ENCODE results near the gene PRKCSH.

Gene PRKCSH

GRCh38 chr19:11478167-11479089 lies 43.0 kb downstream of the PRKCSH start:
- TF ChIP-seq TAF1 (IDR thresholded peaks at IDR 0.05; ENCODE audit: borderline replicate concordance, insufficient read depth, low read length), result no peak
- TF ChIP-seq FOXP2 (optimal IDR thresholded peaks at IDR 0.05; ENCODE audit: borderline replicate concordance, extremely low read depth, extremely low read length, insufficient read depth), result no peak
- TF ChIP-seq REST (IDR thresholded peaks at IDR 0.05; ENCODE audit: insufficient read depth in 1 of 2, low read depth in 2 of 2, low read length in 2 of 2), result no peak
- TF ChIP-seq SIN3A (IDR thresholded peaks at IDR 0.05; ENCODE audit: borderline replicate concordance, insufficient read depth, low read length), result no peak
- no peak for TF ChIP-seq POLR2AphosphoS5 (IDR thresholded peaks at IDR 0.05; ENCODE audit: low read depth, low read length)

GRCh38 chr19:11479090-11479897 lies 43.9 kb downstream of the PRKCSH start:
- TF ChIP-seq REST (IDR thresholded peaks at IDR 0.05; ENCODE audit: insufficient read depth in 1 of 2, low read depth in 2 of 2, low read length in 2 of 2) (peak; percentile 81 to 91), FOXP2 (optimal IDR thresholded peaks at IDR 0.05; ENCODE audit: borderline replicate concordance, extremely low read depth, extremely low read length, insufficient read depth) (no peak), SIN3A (IDR thresholded peaks at IDR 0.05; ENCODE audit: borderline replicate concordance, insufficient read depth, low read length) (no peak), POLR2AphosphoS5 (IDR thresholded peaks at IDR 0.05; ENCODE audit: low read depth, low read length) (no peak)

GRCh38 chr19:11479898-11480714 lies 44.7 kb downstream of the PRKCSH start:
- TF ChIP-seq TAF1 (IDR thresholded peaks at IDR 0.05; ENCODE audit: borderline replicate concordance, insufficient read depth, low read length) (no peak), FOXP2 (optimal IDR thresholded peaks at IDR 0.05; ENCODE audit: borderline replicate concordance, extremely low read depth, extremely low read length, insufficient read depth) (no peak), REST (IDR thresholded peaks at IDR 0.05; ENCODE audit: insufficient read depth in 1 of 2, low read depth in 2 of 2, low read length in 2 of 2) (no peak), POLR2AphosphoS5 (IDR thresholded peaks at IDR 0.05; ENCODE audit: low read depth, low read length) (no peak), SIN3A (IDR thresholded peaks at IDR 0.05; ENCODE audit: borderline replicate concordance, insufficient read depth, low read length) (no peak)

GRCh38 chr19:11480715-11481533 lies 45.5 kb downstream of the PRKCSH start, which contains the start of gene ELAVL3:
Gene ELAVL3, minus strand, starts transcription at chr19:11481046. Its CDS starts 438 bp downstream, at chr19:11480608.
- TF ChIP-seq SIN3A (IDR thresholded peaks at IDR 0.05; ENCODE audit: borderline replicate concordance, insufficient read depth, low read length) (no peak), POLR2AphosphoS5 (IDR thresholded peaks at IDR 0.05; ENCODE audit: low read depth, low read length) (no peak), REST (IDR thresholded peaks at IDR 0.05; ENCODE audit: insufficient read depth in 1 of 2, low read depth in 2 of 2, low read length in 2 of 2) (no peak)
